CD4-positive, alpha-beta T cell (primary cell): Measurements from ENCODE around the gene PPP1R37. TPM values are rescaled to one million over a fixed set of nuclear protein-coding genes. Genes with fewer than 3 reads are reported as not detected.
A peak's percentile ranks its signal among the peaks of the same experiment; 100 is the strongest.

Experiments used
- ATAC-seq: fragments of 200-7000 bp; cut with Tn5 transposase; one replicate; pipeline ENCODE4 v1.10.0; 2022; ENCODE audit warnings: mild to moderate bottlenecking; ENCODE audit not compliant: poor library complexity
- CTCF ChIA-PET: fragments of 350-600 bp; sonication (Branson Sonifier 250); formaldehyde crosslinking; loops from one replicate; lab custom pipeline; 2021; ENCODE audit warnings: antibody characterized with exemption, inconsistent platforms; lab: Charles Lee
- POLR2A ChIA-PET: fragments of 350-600 bp; sonication (Branson Sonifier 250); formaldehyde crosslinking; loops from one replicate; lab custom pipeline; 2021; ENCODE audit warnings: antibody characterized with exemption, inconsistent platforms; lab: Charles Lee
- DNase-seq, 14 experiments: peaks; one replicate each; pipeline ENCODE4 v3.0.0-alpha.2; 2013 to 2020; ENCODE audit warnings: mixed read lengths in 2 of 14
- H3K27ac ChIP-seq, 2 donors: one replicate each; pipeline versions ENCODE4 v1.5.1 to v1.7.0; 2013; ENCODE audit warnings: low read length in 2 of 2, low read depth in 1 of 2, mild to moderate bottlenecking in 1 of 2
- H3K27me3 ChIP-seq, 2 experiments: 1 replicate in 1 of 2; 2 replicates in 1 of 2; pipeline versions ENCODE4 v1.6.1 to v1.7.0; 2013; ENCODE audit warnings: low read length in 2 of 2, control low read depth in 1 of 2, mild to moderate bottlenecking in 1 of 2, moderate library complexity in 1 of 2; ENCODE audit not compliant: insufficient read depth in 2 of 2, control insufficient read depth in 1 of 2
- H3K36me3 ChIP-seq: one replicate; pipeline ENCODE4 v1.6.1; 2013; ENCODE audit warnings: low read length, control low read depth; ENCODE audit not compliant: insufficient read depth
- H3K4me1 ChIP-seq: one replicate; pipeline ENCODE4 v1.6.1; 2013; ENCODE audit warnings: low read length, control low read depth; ENCODE audit not compliant: insufficient read depth
- H3K4me3 ChIP-seq: one replicate; pipeline ENCODE4 v1.5.1; 2013; ENCODE audit warnings: mild to moderate bottlenecking, low read length, moderate library complexity
- H3K9me3 ChIP-seq, 2 experiments: 1 replicate in 1 of 2; 2 replicates in 1 of 2; pipeline versions ENCODE4 v1.6.1 to v1.7.0; 2013; ENCODE audit warnings: low read length in 2 of 2, mild to moderate bottlenecking in 2 of 2, control low read depth in 1 of 2, moderate library complexity in 1 of 2; ENCODE audit not compliant: control insufficient read depth in 1 of 2, insufficient read depth in 1 of 2
- H3K27ac Mint-ChIP-seq: one replicate; pipeline ENCODE4 v1.8.0; 2020; ENCODE audit warnings: mixed read lengths
- H3K27me3 Mint-ChIP-seq: one replicate; pipeline ENCODE4 v1.8.0; 2021; ENCODE audit warnings: mixed read lengths
- H3K36me3 Mint-ChIP-seq: one replicate; pipeline ENCODE4 v1.8.0; 2021; ENCODE audit warnings: low read depth, mixed read lengths
- H3K4me1 Mint-ChIP-seq: one replicate; pipeline ENCODE4 v1.8.0; 2021; ENCODE audit warnings: low read depth, mixed read lengths
- H3K4me3 Mint-ChIP-seq: one replicate; pipeline ENCODE4 v1.8.0; 2020; ENCODE audit warnings: mild to moderate bottlenecking, mixed read lengths
- H3K9me3 Mint-ChIP-seq: one replicate; pipeline ENCODE4 v1.8.0; 2020; ENCODE audit warnings: mixed read lengths
- intact Hi-C, 2 experiments: fragments of 100-400 bp; cut with DNase I in 1 of 2; cut with micrococcal nuclease in 1 of 2; formaldehyde crosslinking; loops; one replicate each; pipeline versions ENCODE4 v1.15.1 to v1.9.0; 2023 to 2025; cut with DNase I, micrococcal nuclease
- total RNA-seq, 174 experiments: library from RNA in 2 of 174; stranded (reverse) in 2 of 174; gene quantifications; one replicate each; pipeline ENCODE4 v1.2.3 and lab custom pipeline; 2021 to 2026
- TF ChIP-seq, protein P1 (sequence below): fragments of 200-600 bp; IDR thresholded peaks from one replicate; pipeline ENCODE4 v1.8.0; 2022; ENCODE audit warnings: antibody characterized with exemption, mild to moderate bottlenecking

The PPP1R37 gene
- total RNA-seq, 2 experiments from 2014 or later, result 17.2 to 19.6 TPM

DNA sequence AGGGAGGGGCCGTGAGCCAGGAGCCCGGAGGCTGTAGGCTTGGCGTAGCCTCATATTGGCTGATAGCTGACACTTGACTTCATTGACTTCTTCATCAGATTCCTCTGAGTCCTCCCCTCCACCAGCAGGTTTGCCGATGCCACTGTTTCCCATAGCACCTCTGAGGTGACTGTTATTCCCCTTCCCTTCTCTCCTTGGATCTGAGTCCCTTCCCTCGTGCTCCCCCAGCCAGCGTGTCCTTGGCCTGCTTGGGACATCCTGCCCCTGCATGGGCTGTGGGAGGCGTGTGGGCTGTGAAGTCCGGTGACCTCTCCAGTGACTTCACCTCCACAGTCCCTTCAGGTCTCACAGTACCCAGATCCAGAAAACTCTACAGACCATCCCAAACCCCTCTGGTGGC is 8.8 kb downstream of the PPP1R37 start:
- no peak for ATAC-seq
- DNase-seq, result no peak
- Histone ChIP-seq H3K27me3 (no peaks in the 10 kb centered on the region), H3K4me1 (peaks cover 60% of the 10 kb centered on the region), H3K36me3 (peaks cover 6% of the 10 kb centered on the region), H3K27ac (no peak overlapping the region), H3K4me3 (no peak overlapping the region), H3K9me3 (no peaks in the 10 kb centered on the region)
- intact Hi-C loops, result loop anchor here in 1 of 2 experiments (5.0 kb wide), 1 partner anchor 85 kb away; no protein-coding TSS in a partner anchor
- ChIA-PET CTCF (no interaction called here), POLR2A (interaction anchor here (4.8 kb wide), 1 partner anchor 9 kb away, joined by 71 read pairs; the partner anchor contains the start of gene PPP1R37)
- Mint-ChIP-seq H3K27me3 (no peaks in the 10 kb centered on the region), H3K9me3 (no peaks in the 10 kb centered on the region), H3K36me3 (no peaks in the 10 kb centered on the region), H3K4me3 (no peak overlapping the region), H3K27ac (no peak overlapping the region), H3K4me1 (peaks cover 69% of the 10 kb centered on the region)
- TF ChIP-seq, protein P1, sequence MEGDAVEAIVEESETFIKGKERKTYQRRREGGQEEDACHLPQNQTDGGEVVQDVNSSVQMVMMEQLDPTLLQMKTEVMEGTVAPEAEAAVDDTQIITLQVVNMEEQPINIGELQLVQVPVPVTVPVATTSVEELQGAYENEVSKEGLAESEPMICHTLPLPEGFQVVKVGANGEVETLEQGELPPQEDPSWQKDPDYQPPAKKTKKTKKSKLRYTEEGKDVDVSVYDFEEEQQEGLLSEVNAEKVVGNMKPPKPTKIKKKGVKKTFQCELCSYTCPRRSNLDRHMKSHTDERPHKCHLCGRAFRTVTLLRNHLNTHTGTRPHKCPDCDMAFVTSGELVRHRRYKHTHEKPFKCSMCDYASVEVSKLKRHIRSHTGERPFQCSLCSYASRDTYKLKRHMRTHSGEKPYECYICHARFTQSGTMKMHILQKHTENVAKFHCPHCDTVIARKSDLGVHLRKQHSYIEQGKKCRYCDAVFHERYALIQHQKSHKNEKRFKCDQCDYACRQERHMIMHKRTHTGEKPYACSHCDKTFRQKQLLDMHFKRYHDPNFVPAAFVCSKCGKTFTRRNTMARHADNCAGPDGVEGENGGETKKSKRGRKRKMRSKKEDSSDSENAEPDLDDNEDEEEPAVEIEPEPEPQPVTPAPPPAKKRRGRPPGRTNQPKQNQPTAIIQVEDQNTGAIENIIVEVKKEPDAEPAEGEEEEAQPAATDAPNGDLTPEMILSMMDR, result no peak

DNA sequence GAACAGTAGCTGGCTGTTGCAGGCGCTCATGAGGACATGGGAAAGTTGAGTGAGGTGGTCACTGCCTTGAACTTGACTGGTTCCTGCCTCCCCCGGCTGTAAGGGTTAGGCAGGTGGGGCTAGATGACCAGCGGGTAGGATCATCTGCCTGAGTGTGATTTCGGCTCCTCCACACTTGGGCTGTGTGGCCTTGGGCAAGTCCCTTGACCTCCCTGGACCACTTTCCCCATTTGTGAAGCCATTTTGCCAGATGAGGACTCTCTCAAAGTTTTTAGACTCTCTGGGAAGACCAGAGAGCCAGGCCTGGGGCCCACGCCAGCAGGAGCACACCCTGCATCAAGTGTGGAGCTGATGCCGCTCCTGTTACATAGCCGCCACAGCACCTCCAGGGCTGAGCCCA is 9.5 kb downstream of the PPP1R37 start:
- CTCF ChIA-PET, result interaction anchor here (1.5 to 1.8 kb wide), 2 partner anchors 10 to 15 kb away, joined by 4 to 8 read pairs; partner anchors contain the start of gene PPP1R37
- no peaks in the 10 kb centered on the region for H3K9me3 Mint-ChIP-seq
- H3K4me1 Mint-ChIP-seq, result peaks cover 64% of the 10 kb centered on the region
- peak overlapping the region; percentile 73 for H3K4me3 Mint-ChIP-seq
- H3K9me3 ChIP-seq, result no peaks in the 10 kb centered on the region
- peaks cover 6% of the 10 kb centered on the region for H3K36me3 ChIP-seq
- H3K27me3 Mint-ChIP-seq, result no peaks in the 10 kb centered on the region
- H3K27ac ChIP-seq, result peak overlapping the region in 1 of 2 donors; percentile 2
- intact Hi-C loops, result loop anchor here in 1 of 2 experiments (5.0 kb wide), 1 partner anchor 85 kb away; no protein-coding TSS in a partner anchor
- TF ChIP-seq, protein P1, result no peak
- no peak for DNase-seq
- no peaks in the 10 kb centered on the region for H3K27me3 ChIP-seq
- no peak overlapping the region for H3K4me3 ChIP-seq
- H3K4me1 ChIP-seq, result peaks cover 54% of the 10 kb centered on the region
- H3K27ac Mint-ChIP-seq, result peak overlapping the region; percentile 86
- no peak for ATAC-seq
- no peaks in the 10 kb centered on the region for H3K36me3 Mint-ChIP-seq
- POLR2A ChIA-PET, result interaction anchor here (0.6 to 4.8 kb wide), 7 partner anchors 10 to 259 kb away, joined by 3 to 71 read pairs (median 4); partner anchors contain the start of genes BLOC1S3, CLASRP and PPP1R37

DNA sequence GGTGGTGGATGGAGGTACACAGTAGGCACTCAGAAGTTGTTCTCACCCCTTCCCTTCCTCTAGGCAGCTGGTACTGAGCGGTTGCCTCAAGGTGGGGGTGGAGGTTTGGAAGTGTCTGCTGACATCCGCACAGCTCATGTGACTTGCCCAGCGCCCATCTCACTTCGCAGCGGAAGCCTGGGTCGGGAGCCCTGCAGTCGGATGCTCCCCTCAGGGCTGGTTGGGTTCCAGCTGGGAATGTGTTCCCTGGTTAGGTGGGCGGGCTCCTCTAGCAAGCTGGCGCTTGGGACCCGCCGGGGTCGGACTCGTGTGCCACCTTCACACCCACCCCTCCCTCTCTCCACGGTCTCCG is 10.2 kb downstream of the PPP1R37 start:
- Histone ChIP-seq H3K9me3 (no peaks in the 10 kb centered on the region), H3K36me3 (peaks cover 6% of the 10 kb centered on the region), H3K4me1 (peaks cover 48% of the 10 kb centered on the region), H3K27me3 (no peaks in the 10 kb centered on the region), H3K4me3 (peak overlapping the region; percentile 52), H3K27ac (peak overlapping the region; percentile 18 to 48)
- ChIA-PET CTCF (interaction anchor here (1.0 to 1.8 kb wide), 3 partner anchors 11 to 23 kb away, joined by 4 to 8 read pairs (median 5); partner anchors contain the start of gene PPP1R37), POLR2A (interaction anchor here (0.6 to 4.8 kb wide), 8 partner anchors 10 to 259 kb away, joined by 3 to 71 read pairs (median 4); partner anchors contain the start of genes BLOC1S3, CLASRP and PPP1R37)
- H3K27ac Mint-ChIP-seq, result peak overlapping the region; percentile 86
- peak overlapping the region; percentile 73 for H3K4me3 Mint-ChIP-seq
- H3K27me3 Mint-ChIP-seq, result no peaks in the 10 kb centered on the region
- H3K4me1 Mint-ChIP-seq, result peaks cover 61% of the 10 kb centered on the region
- TF ChIP-seq, protein P1, result no peak
- intact Hi-C loops, result loop anchor here in 1 of 2 experiments (5.0 kb wide), 1 partner anchor 84 kb away; no protein-coding TSS in a partner anchor
- no peaks in the 10 kb centered on the region for H3K9me3 Mint-ChIP-seq
- peak; percentile 22 to 78 (median 43) for DNase-seq
- ATAC-seq, result peak; percentile 94
- H3K36me3 Mint-ChIP-seq, result no peaks in the 10 kb centered on the region
